SIG-M5 treated with dmso at 0.1 percent for 504 hours (cell line): Measurements from ENCODE around the gene GRM2.
"Not testable (repeated sequence)": the region's sequence is repeated elsewhere in the genome, so short reads cannot be mapped to it uniquely, and the experiment has no call there.

Source experiments
- DNase-seq: peaks from one replicate; lab custom pipeline; 2025; ENCODE audit not compliant: unreplicated experiment; lab: John Stamatoyannopoulos, UW

GRM2 gene

DNA sequence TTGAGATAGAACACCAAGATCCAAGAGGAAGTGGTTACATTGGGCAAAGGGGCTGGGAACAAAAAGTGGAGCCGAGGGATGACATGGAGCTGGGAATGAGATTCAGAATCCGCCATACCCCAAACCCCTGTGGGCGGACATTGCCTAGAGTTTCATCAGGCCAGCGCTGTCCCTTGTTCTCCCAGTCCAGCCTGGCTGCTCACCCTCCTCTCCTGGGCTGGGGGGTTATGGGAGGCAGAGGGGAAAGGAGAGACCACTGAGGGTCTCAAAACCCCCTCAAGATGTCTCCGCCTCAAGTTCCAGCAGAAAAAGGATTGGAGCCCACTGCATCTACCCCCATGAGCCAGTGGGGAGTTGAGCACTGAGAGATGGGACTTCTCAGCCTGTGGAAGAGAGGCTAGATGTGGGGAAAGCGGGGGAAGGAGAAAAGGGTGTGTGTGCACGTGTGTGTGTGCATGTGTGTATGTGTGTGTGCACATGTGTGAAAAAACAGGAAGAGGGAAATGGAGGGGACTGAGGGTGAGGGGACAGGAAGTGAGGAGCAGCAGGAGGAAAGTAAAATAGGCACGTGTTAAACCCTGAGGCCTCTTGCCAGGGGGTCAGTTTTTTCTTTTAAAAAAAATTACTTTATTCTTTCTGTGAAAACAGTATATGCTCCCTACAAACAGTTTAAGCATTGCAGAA is 14.3 kb downstream of the GRM2 start:
- DNase-seq = no peak

DNA sequence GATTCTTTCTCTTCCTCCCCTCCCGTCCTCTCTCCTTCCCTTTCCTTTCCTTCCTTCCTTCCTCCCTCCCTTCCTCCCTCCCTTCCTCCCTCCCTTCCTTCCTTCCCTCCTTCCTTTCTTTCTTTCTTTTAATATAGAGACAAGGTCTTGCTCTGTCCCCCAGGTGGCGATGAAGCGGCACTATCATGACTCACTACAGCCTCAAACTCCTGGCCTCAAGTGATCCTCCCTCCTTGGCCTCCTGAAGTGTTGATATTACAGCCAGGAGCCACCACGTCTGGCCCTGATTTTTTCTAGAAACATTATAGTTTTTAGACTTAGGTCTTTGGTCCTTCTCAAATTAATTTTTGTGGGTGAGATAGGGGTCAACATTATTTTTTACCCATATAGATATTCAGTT is 15.5 kb downstream of the GRM2 start:
- no peak for DNase-seq

DNA sequence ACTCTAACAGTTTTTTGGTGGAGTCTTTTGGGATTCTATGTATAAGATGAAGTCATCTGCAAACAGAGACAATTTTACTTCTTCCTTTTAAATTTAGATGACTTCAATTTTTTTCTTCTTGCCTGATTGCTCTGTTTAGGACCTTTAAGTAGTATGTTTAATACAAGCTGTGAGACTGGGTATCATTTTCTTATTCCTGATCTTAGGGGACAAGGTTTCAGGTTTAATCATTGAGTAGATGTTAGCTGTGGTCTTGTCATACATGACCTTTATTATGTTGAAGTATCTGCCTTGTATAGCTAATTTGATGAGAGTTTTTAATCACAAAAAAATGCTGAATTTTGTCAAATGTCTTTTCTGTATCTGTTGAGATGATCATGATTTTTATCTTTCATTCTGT is 20.6 kb downstream of the GRM2 start:
- no peak for DNase-seq

DNA sequence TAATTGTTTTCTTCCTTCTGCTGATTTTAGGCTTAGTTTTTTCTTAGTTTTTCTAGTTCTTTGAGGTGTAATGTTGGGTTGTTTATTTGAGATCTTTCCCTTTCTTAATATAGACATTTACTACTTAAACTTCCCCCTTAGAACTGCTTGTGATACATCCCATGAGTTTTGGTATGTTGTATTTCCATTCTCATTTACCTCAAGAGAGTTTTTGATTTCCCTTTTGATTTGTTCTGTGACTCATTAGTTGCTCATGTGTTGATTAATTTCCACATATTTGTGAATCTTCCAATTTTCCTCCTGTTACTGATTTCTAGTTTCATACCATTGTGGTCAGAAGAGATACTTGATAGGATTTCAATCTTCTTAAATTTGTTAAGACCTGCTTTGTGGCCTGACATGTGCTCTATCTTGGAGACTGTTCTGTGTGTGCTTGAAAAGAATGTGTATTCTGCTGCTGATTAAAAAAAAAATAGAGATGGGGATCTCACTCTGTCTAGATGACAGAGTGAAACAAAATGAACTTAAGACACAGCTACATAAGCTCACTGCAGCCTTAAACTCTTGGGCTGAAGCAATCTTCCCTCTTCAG is 22.3 kb downstream of the GRM2 start:
- no peak for DNase-seq

DNA sequence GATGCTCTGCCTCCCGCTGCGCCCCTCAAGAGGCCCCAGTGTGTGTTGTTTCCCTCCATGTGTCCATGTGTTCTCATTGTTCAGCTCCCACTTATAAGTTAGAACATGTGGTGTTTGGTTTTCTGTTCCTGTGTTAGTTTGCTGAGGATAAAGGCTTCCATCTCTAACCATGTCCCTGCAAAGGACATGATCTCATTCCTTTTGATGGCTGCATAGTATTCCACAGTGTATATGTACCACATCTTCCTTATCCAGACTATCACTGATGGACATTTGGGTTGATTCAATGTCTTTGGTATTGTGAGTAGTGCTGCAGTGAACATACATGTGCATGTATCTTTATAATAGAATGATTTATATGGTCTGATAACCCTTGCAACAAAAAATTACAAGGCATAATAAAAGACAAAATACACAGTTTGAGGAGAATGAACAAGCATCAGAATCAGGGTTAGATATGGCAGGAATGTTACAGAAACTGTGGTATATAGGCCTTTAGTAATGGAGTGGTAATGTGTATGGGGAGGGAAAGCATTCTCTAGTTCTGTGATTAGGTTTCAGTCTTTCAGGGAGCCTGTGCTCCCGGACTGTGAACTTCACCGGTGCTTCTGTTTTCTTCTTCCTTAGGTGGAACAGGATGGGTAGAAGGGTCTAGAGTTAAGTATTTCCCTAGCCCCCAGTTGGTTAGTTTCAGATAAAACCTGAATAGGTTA is 27.1 kb downstream of the GRM2 start:
- no peak for DNase-seq

DNA sequence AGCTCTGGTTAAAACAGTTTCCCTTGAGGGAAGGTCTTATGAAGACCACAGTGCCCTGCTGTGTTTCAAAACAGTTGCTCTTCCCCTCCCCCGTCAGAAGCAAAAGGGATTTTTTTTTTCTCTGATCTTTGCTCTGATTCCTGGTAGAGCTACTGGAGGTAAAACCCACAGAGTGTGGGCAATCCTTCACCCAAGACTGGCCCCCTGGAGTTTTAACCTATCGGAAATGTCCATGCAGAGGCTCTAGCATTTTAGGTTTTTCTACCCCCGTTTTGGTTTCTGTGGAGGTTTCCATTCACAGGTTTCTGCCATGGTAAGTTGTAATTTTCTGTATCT is 27.7 kb downstream of the GRM2 start:
- DNase-seq = no peak

DNA sequence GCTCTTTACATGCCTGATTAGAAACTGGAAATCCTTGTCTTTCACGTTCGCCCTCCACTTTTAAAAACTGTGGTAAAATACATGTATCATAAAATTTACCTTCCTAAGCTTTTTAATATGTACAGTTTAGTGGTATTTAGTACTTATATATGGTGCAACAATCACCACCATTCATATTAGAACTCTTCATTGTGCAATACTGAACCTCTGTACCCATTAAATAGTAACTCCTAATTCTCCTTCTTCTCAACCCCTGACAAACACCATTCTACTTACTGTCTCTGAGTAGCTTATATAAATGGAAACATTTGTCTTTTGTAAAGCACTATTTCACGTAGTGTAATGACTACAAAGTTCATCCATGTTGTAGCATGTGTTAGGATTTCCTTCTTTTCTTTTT is 28.2 kb downstream of the GRM2 start:
- no peak for DNase-seq

DNA sequence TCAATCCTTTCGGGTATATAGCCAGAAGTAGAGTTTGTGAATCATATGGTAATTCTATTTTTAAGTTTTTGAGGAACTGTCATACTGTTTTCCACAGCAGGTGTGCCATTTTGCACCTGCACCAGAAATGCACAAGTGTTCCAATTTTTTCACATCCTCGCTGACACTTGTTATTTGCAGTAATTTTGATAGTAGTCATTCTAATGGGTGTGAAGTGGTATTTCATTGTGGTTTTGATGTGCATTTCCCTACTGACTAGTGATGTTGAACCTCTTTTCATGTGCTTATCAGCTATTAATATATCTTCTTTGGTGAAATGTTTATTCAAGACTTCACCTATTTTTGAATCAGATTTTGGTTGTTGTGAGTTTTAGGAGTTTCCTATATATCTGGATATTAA is 29.1 kb downstream of the GRM2 start:
- DNase-seq = no peak

DNA sequence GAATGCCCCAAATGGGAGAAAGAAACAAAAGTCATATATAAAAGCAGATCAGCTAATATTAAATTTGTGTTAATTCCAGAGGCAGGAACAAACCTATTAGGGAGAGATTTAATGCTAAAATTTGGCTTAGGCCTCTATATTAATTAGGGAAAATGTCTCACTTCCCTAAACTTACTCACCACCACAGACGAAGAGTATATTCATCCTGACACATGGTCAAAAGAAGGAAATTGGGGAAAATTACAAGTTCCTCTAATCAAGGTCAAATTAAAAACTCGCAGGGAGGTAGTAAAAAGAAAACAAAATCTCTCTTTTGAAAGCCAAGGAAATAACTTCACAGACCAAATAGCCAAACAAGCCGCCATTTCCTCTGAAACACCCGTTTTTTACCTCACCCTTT is 32.2 kb downstream of the GRM2 start:
- no peak for DNase-seq

DNA sequence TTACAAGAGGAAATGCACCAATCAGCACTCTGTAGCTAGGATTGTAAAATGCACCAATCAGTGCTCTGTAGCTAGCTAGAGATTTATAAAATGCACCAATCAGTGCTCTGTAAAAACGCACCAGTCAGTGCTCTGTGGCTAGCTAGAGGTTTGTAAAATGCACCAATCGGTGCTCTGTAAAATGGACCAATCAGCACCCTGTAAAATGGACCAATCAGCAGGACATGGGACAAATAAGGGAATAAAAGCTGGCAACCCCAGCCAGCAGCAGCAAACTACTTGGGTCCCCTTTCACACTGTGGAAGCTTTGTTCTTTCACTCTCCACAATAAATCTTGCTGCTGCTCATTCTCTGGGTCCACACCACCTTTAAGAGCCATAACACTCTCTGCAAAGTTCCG is 35.5 kb downstream of the GRM2 start:
- DNase-seq = not testable (repeated sequence)

DNA sequence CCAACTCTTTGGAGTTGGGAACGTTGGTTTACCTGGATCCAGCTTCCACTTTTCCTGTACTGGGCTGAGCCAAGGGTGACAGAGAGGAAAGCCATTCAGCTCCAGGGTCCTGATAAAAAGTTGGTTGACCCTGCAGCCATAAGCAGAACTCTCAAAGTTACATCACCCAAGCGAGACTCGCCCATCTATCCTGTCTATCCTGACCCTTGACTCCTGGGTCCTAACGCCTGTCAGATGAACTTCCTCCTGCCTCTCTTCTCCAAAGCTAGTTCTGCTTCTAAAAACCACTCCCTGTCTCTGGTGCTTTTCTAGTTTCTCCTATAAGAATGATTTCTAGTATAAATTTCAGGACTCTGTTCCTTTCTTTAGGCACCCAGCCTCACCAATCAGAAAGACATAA is 36.1 kb downstream of the GRM2 start:
- DNase-seq = peak; percentile 66

DNA sequence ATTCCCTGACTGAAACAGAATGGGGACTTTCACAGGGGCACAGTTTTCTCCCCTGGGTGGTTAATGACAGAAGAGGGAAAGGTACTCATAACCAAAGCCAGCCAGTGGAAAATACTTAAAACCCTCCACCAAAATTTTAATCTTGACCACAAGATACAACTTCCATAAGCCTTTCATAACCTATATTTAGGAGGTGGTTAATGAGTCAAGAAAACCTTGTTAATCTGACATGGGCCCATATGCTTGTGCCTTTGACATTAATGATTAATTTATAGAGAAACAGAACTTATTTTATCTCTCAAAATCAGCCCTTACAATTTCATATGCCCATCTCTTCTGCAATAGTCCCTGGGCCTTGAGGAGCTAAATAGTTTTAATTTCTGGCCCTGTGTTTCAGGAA is 41.0 kb downstream of the GRM2 start:
- DNase-seq = no peak

DNA sequence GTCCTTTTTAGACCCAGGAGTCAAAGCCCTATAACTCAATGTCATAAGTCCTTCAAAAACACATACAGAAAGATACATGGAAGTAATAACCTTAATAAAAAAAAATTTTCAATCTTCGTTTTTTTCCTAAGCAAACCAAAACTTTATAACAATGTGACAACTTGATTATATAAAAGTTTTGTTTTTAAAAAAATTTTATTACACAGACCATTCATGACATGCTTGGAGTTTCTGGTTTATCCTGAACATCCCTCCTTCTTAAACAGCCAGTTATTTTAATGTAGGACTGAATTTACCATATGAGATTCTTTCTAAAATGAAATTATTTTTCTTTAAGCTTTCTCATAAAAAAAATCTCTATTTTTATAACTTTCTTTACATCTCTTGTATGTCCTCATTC is 41.5 kb downstream of the GRM2 start:
- DNase-seq = no peak

DNA sequence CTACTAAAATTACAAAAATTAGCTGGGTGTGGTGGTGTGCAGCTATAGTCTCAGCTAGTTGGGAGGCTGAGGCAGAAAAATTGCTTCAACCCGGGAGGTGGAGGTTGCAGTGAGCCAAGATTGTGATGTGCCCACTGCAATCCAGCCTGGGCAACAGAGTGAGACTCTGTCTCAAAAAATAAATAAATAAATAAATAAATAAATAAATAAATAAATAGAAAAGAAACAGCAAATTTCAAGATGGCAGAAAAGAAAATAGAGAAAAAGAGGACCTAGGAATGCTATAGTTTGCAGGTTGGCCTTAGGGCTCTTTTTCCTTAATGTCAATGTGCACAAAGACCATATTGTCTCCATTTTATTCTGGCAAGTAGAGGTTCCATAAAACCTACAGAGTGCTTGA is 44.0 kb downstream of the GRM2 start:
- no peak for DNase-seq

DNA sequence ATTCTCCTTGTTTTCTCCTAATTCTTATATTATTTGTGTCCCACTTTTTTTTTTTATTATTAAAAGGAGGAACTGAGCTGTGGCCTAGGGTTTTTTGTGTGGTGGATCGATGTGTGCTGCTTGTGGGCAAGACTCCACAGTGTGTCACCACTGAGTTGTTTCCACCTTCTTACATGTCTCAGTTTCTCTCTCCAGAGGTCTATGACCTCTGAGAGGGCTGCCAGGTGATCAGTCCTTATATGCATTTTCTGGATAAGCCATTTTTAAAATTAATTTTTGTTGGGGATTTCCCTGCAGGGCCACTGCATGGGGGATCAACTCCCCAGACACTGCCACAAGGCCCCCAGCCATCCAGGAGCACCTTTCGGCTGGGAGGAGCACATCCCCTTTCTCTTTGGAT is 44.4 kb downstream of the GRM2 start:
- DNase-seq = no peak

DNA sequence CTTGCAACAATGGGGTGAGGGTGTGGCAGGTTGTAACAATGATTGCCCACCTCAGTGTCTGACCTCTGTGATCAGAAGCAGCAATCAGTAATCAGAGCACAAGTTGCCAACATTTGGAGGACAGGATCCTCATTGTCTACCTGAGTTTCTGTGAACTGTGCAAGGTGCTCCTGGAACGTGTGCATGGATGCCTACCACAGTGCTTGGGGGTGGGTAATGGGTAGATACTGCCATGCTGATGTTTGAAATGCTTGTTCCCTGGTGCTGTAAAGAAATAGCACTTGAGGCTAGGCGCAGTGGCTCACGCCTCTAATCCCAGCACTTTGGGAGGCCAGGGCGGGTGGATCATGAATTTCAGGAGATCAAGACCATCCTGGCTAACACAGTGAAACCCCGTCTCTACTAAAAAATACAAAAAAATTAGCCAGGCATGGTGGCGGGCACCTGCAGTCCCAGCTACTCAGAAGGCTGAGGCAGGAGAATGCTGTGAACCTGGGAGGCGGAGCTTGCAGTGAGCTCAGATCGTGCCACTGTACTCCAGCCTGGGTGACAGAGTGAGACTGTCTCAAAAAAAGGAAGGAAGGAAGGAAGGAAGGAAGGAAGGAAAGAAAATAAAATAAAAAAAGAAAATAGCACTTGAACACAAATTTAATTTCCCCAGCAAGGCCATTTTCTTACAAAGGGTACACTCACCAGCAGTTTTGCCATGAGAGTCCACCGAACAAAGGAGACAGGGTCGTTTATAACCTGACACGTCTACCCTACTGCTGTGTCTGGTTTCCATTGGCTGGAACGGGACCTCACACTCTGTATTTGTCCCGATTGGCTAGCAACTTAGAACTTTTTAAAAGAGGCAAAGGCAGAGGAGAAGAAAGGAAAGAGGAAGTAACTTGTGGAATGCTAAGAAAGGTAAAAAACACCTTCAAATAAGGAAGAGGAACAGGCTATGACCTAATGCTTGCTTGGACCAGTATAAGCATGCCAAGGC is 47.2 kb downstream of the GRM2 start:
- DNase-seq = not testable (repeated sequence)

DNA sequence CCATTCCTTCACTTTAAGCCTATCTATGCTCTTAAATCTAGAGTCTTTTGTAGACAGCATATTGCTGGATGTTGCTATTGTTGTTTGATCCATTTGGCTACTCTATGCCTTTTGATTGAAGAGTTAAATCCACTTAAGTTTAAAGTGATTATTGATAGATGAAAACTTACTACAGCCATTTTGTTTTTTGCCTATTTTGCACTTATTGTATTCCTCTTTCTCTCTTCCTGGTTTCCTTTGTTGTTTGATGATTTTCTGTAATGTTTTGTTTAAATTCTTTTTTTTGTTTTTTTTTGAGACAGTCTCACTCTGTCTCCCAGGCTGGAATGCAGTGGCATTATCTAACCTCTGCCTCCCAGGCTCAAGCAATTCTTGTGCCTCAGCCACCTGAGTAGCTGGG is 52.3 kb downstream of the GRM2 start:
- no peak for DNase-seq
